Measurements from ENCODE around the gene BHLHE40.
A peak's percentile ranks its signal among the peaks of the same experiment; 100 is the strongest.

BHLHE40 gene

GRCh38 chr3:4983739-4984510, 4.7 kb downstream of the BHLHE40 start:
- DNase-seq = peak in 9 of 51 donors; percentile 12 to 58 (median 17)

DNA sequence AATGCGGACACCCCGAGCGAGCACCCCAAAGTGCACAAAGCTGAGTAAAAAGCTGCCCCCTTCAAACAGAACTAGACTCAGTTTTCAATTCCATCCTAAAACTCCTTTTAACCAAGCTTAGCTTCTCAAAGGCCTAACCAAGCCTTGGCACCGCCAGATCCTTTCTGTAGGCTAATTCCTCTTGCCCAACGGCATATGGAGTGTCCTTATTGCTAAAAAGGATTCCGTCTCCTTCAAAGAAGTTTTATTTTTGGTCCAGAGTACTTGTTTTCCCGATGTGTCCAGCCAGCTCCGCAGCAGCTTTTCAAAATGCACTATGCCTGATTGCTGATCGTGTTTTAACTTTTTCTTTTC, 5.3 kb downstream of the BHLHE40 start:
- DNase-seq = peak in 1 of 51 donors; percentile 39

DNA sequence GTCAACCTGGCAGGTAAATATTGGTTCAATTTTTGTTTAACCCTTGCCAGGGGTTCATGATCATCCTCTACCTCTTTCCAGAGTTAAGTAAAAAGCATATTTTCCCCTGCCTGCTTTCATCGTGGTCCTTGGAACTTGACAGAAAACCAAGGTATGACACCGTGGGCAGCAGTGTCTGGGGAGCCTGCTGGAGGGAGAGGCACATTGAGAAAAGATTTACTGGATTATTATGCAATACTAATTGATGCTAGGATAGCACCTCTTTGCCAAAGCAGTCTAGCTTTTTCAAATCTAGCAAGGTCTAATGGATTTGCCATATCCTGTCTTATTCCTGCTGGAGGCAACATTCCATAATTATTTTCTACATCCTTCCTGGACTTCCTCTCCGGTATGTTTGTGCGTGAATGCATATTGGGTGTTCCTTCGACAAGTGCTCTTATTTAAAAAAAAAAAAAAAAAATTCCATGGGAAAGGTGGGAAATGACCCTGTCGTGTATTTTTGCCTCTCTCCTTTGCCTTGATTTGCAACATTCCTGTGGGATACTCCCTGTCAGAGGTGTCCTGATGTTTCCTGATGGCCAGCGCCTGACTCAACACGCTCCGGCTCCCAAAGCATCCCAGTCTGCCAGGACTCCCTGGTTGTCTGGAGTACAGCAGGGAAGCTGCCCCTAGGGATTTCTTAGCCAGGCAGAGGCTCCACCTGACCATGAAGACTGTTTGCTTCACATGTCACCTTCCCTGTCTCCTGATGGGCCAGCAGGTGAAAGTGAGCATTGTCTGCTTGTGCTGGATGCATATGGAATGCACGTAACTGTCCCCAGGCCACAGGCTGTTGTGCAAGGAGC, 6.3 kb downstream of the BHLHE40 start:
- peak in 3 of 51 donors; percentile 10 to 39 (median 32) for DNase-seq

- peak in 3 of 51 donors; percentile 40 to 78 (median 63) for DNase-seq
Measured at GRCh38 chr3:4986175-4986781, 7.0 kb downstream of the BHLHE40 start.

DNA sequence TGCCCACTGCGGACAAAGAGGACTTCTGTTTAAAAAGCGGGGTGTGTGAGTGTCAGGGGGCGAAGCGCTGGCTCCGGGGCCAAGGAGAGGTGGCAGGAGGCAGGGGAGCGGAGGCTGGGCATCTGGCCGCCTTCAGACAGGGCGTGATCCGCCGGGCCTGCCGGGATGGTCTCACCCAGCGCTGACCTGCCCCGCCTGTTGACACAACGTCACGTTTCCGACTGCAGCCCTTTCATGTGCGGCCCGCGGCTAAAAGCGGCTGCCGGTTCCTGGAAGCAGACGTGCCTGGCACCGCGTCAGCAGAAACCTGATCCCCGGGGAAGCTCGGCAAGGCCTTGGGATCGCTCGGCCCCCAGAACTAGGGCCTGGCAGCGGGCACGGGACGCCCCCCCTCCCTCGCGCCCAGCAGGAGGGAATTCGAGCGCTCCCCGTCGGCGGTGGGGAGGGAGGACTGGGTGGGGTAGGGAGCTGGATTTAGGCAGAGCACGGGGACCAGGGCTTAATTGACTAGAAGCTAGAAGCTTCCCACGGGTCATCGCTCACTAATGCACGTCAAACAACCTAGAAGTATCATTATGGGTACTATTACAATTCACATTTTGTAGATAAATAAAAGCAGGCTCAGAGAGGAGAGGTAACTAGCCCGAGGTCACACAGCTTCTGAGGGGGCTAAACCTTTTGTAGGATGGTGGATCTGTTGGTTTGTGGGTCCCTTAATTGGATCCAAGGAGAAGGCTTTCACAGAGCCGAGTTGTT, 7.7 kb downstream of the BHLHE40 start:
- DNase-seq = peak in 47 of 51 donors; percentile 23 to 88 (median 64)

GRCh38 chr3:4987538-4988296, 8.5 kb downstream of the BHLHE40 start:
- DNase-seq = no peak

GRCh38 chr3:4988983-4989834, 10.0 kb downstream of the BHLHE40 start:
- DNase-seq = peak in 1 of 51 donors; percentile 17

GRCh38 chr3:4990069-4990468, 10.8 kb downstream of the BHLHE40 start:
- DNase-seq = no peak

DNA sequence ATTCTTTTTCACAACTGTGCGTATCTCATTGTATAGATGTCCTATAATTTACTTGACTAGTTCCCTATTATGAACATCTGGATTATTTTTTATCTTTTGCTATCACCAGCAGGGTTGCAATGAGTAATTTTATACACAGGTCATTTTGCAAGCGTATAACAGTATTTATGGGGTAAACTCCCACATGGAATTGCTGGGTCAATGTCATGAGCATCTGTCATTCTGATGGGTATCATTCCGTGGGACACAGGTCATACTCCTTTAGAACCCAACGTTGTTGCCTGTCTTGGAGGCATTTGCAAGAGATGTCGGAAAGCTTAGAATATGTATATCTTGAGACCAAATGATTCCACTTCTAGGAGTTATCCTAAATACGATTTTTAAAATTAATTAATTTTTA, 12.9 kb downstream of the BHLHE40 start:
- no peak for DNase-seq

DNA sequence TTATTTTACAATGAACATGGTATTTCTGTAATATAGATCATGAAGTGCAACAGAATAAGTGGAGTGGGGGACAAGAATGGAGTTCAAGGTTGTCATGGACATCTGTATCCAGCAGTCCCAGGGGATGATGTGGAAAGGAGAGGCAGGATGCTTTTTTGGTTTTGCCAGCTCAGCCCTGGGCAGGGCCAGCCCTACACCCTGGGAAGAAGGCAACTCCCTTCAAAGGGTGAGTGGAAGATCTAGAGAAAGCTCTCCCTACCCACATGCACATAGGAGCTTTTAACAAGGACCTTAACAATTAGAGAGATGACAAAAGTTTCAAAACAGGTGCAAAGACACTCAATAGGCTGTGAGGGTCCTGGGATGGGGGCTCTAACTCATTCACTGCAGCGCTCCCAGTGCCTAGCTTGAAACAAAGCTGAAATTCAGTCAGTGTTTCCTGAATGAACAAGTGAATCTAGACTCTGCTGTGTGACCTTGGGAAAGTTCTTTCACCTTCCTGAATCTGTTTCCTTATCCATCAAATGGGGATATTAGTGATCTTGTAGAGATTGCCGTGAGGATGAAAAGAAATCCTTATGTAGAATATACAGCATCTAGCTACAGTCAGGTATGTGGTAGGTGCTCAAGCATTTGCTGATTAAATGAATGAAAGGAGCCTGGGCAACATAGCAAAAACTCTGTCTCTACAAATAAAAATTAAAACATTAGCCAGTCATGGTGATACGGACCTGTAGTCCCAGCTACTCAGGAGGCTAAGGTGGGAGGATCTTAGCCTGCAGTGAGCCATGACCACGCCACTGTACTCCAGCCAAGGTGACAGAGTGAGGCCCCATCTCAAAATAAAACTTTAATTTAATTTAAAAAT, 14.3 kb downstream of the BHLHE40 start:
- no peak for DNase-seq

- no peak for DNase-seq
Measured at GRCh38 chr3:4994144-4994730, 15.0 kb downstream of the BHLHE40 start.

DNA sequence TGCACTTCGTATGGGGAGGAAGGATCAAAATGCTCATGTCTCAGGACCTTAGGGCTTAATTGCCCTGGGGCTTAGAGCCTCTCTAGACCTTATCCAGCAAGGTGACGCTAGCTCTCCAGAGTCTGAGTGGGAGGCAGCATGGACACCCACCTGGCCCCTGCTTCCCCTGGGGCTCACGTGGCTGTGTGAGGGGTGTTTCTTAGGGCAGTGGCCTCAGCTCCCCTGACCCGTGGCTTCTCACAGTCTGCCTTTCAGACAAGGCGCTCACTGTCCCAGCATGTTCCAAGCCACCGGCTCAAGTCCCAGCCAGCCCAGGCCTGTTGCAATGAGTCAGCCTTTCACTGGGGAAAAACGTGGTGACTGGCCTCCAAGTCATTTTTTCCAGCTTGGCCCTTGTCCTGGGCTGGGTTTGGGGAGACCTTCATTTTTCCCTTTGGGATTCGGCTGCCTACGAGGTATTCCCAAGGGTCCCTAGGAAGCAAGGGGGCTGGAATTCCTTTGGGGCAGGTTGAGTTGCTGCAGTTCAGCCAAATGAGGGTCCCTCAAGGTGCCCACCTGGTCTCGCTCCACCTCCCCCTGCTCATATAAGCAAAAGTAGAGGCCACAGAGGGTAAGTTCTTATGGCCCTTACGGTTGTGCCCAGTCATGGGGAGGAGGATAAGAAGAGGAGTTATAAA, 15.7 kb downstream of the BHLHE40 start:
- DNase-seq = peak in 37 of 51 donors; percentile 16 to 85 (median 56)

DNA sequence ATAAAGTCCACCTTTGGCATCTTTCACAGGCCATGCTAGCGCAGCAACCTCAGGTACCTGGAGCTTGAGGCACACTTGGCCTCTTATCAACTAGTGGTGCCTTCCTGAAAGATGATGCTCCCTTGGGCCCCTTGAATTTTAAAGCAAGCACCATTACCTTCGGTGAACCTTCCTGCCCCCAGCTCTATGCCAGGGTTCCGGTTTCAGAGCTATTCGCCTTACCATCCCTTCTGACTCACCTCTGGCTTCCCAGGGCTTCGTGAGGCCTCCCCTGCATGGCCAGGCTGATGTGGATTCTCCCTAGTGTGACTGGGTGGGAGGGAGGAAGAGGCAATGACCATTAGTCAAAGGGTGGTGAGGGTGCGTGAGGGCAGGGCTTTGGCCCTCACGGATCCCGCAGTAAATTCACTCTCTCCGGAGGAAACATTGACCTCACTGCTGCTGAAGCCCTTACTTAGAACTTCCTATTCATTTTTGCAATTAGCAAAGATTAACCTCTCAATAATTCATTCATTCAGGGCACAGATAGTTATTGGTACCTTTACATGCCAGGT, 16.3 kb downstream of the BHLHE40 start:
- no peak for DNase-seq

GRCh38 chr3:4996223-4996765, 17.1 kb downstream of the BHLHE40 start:
- no peak for DNase-seq

- DNase-seq = no peak
Measured at GRCh38 chr3:4996771-4997291, 17.6 kb downstream of the BHLHE40 start.

GRCh38 chr3:4997946-4998345, 18.7 kb downstream of the BHLHE40 start:
- DNase-seq = no peak

All from hypothalamus (tissue), 51 donors.